Sigmoid colon (tissue), 7 donors: ENCODE results near the gene HOXB1. TPM values are rescaled to one million over a fixed set of nuclear protein-coding genes. Genes with fewer than 3 reads are reported as not detected.

Experiments
- DNase-seq: peaks from one replicate; pipeline ENCODE4 v3.0.0-alpha.2; 2019
- H3K27ac ChIP-seq, 4 donors: fragments of 200-600 bp; sonication (generic); one replicate each; pipeline ENCODE4 v1.5.1; 2016 to 2019; ENCODE audit warnings: mild to moderate bottlenecking in 1 of 4
- H3K27me3 ChIP-seq, 3 donors: fragments of 200-600 bp; sonication (generic); one replicate each; pipeline ENCODE4 v1.5.1; 2019; ENCODE audit warnings: mild to moderate bottlenecking in 1 of 3
- H3K36me3 ChIP-seq, 4 donors: fragments of 200-600 bp; sonication (generic); one replicate each; pipeline ENCODE4 v1.5.1; 2016 to 2019
- H3K4me1 ChIP-seq, 4 donors: fragments of 200-600 bp; sonication (generic); one replicate each; pipeline ENCODE4 v1.5.1; 2017 to 2019
- H3K4me3 ChIP-seq, 4 donors: fragments of 200-600 bp; sonication (generic); one replicate each; pipeline ENCODE4 v1.5.1; 2017 to 2019; ENCODE audit warnings: mild to moderate bottlenecking in 2 of 4, moderate library complexity in 1 of 4
- H3K9me3 ChIP-seq, 4 donors: fragments of 200-600 bp in 3 of 4; sonication (generic) in 3 of 4; one replicate each; pipeline versions ENCODE4 v1.5.1 to v1.6.1; 2013 to 2019
- CTCF ChIP-seq, 4 experiments: fragments of 450-650 bp in 3 of 4; fragments of 200-600 bp in 1 of 4; IDR thresholded peaks; one replicate each; pipeline ENCODE4 v1.5.1; 2016 to 2019; ENCODE audit warnings: antibody characterized with exemption in 4 of 4, mild to moderate bottlenecking in 3 of 4, moderate library complexity in 2 of 4
- EP300 ChIP-seq, 4 donors: sonication (generic); formaldehyde crosslinking; IDR thresholded peaks; one replicate each; pipeline ENCODE4 v1.6.1; 2017; ENCODE audit warnings: antibody characterized with exemption in 4 of 4
- POLR2A ChIP-seq, 2 donors: fragments of 450-650 bp; IDR thresholded peaks; one replicate each; pipeline ENCODE4 v1.6.1; 2016; ENCODE audit warnings: antibody characterized with exemption in 2 of 2, mild to moderate bottlenecking in 2 of 2, moderate library complexity in 2 of 2
- POLR2AphosphoS5 ChIP-seq, 4 donors: sonication (generic); formaldehyde crosslinking; IDR thresholded peaks; one replicate each; pipeline ENCODE4 v1.6.1; 2017; ENCODE audit warnings: antibody characterized with exemption in 4 of 4
- WGBS, 2 donors: extraction: QIAGEN DNeasy Blood & Tissue Kit; methylation state at CpG; one replicate each; pipeline ENCODE4 v1.1.7; 2013; 5-methylcytosine and 5-hydroxymethylcytosine counted together
- intact Hi-C: fragments of 100-400 bp; cut with DNase I; formaldehyde crosslinking; loops from one replicate; pipeline ENCODE4 v1.15.1; 2023
- polyA plus RNA-seq, 3 donors: library from polyadenylated mRNA; stranded (reverse); fragments of 200-250 nt; gene quantifications; one replicate each; pipeline ENCODE4 v1.2.3, GENCODE V29; 2013
- total RNA-seq, 4 donors: library from RNA; depleted of rRNA; stranded (reverse); fragments of >200 nt; gene quantifications; one replicate each; pipeline ENCODE4 v1.1.0, GENCODE V29; 2016
- donor health status: healthy with polysubstance abuse.
- donor health status: Bipolar disorder and iron deficiency.
- donor health status: healthy.

Gene HOXB1
- total RNA-seq (under 1 TPM in 1 of 4 donors, not detected in 3; 0.27 TPM), polyA plus RNA-seq (under 1 TPM in 2 of 3 donors, not detected in 1; 0.60 to 0.92 TPM)

DNA sequence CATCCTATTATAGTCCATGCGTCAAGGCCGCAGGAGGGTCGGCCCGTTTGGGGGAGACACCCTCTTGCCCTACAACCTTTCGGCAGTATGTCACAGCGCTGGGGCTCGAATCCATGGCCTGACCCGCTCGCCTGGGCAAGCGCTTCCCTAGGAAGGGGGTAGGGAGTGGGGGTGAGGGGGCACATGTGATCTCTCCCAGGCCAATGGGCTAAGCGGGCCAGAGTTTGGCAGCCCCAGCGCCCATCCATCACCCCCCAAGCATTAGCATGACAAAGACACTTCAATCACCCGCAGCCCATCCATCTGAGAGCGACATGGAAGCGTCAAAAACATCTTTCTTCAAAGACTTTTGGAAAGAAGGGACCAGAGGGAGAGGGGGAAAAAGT is at the start of gene HOXB1:
Gene HOXB1, minus strand, starts transcription at position 125 of the 386 bp plus-strand sequence. Its CDS starts 107 bp downstream, at position 18.
- TF ChIP-seq CTCF (IDR thresholded peaks at IDR 0.05) = no peak
- no peak for TF ChIP-seq POLR2AphosphoS5 (IDR thresholded peaks at IDR 0.05)
- no peak for TF ChIP-seq POLR2A (IDR thresholded peaks at IDR 0.05)
- no peak for TF ChIP-seq EP300 (IDR thresholded peaks at IDR 0.05)
- H3K27ac ChIP-seq = no peak within 1 kb of the TSS
- H3K36me3 ChIP-seq = no peaks in the 10 kb centered on the region
- no peaks in the 10 kb centered on the region for H3K27me3 ChIP-seq
- H3K4me3 ChIP-seq = no peak within 1 kb of the TSS
- 92 to 94% methylated on average over 15 of the region's 15 CpGs for WGBS, 2 donors
- intact Hi-C loops = no loop called here
- DNase-seq = no peak
- no peaks in the 10 kb centered on the region for H3K9me3 ChIP-seq
- H3K4me1 ChIP-seq = peaks cover 0 to 11% (median 9%) of the 10 kb centered on the region in 4 donors

DNA sequence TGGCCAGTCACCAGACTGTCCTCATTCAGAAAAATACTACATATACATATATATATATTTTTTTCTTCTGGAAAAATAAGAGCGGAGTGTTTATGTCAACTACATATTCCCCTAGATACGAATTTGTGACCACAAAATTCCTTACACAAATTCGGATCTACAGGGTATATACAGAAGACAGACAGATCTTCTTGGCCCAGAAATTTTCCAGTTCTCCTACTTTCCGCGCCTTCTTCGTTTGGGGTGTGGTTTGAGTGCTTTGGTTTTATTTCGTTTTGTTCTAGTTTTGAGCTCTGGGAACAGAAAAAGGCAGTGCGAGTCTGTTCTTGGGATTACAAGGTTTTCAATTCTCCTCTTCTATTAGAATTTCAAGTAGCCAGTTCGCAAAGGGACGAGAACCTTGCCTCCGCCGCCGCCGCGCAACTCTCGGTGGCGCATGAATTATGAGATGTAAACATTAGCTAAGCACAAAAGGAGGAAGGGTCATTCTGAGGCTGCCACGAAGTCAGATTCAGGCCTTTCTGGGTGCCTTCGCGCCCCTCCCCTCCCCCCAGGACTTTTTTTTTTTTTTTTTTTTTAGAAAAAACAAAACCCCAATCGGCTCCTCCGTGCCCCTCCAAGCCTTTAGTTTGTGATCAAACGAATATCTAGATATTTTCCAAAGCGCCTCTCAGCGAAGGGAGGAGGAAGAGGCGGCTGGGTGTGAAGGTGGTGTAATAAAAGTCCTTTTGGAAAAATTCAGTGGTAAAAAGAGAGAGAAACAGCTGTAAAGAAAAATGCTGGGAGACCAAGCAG is 49.1 kb upstream of the HOXB1 start:
- WGBS, 2 donors = 8 to 28% methylated on average over 26 of the region's 26 CpGs
- TF ChIP-seq EP300 (IDR thresholded peaks at IDR 0.05) = no peak
- TF ChIP-seq POLR2AphosphoS5 (IDR thresholded peaks at IDR 0.05) = peak in 3 of 4 donors; percentile 64 to 75 (median 72)
- peak in 1 of 2 donors; percentile 8 for TF ChIP-seq POLR2A (IDR thresholded peaks at IDR 0.05)
- TF ChIP-seq CTCF (IDR thresholded peaks at IDR 0.05) = no peak
- Histone ChIP-seq H3K4me3 (peak overlapping the region; percentile 66 to 84 (median 70)), H3K27ac (peak overlapping the region; percentile 94 to 99 (median 96)), H3K36me3 (no peaks in the 10 kb centered on the region), H3K9me3 (no peaks in the 10 kb centered on the region), H3K27me3 (no peaks in the 10 kb centered on the region), H3K4me1 (peaks cover 0 to 74% (median 53%) of the 10 kb centered on the region in 4 donors)
- DNase-seq = no peak
- intact Hi-C loops = no loop called here

GRCh38 chr17:48579471-48579759 is 48.6 kb upstream of the HOXB1 start:
- TF ChIP-seq CTCF (IDR thresholded peaks at IDR 0.05) = no peak
- TF ChIP-seq EP300 (IDR thresholded peaks at IDR 0.05) = no peak
- no peak for TF ChIP-seq POLR2A (IDR thresholded peaks at IDR 0.05)
- TF ChIP-seq POLR2AphosphoS5 (IDR thresholded peaks at IDR 0.05) = no peak

DNA sequence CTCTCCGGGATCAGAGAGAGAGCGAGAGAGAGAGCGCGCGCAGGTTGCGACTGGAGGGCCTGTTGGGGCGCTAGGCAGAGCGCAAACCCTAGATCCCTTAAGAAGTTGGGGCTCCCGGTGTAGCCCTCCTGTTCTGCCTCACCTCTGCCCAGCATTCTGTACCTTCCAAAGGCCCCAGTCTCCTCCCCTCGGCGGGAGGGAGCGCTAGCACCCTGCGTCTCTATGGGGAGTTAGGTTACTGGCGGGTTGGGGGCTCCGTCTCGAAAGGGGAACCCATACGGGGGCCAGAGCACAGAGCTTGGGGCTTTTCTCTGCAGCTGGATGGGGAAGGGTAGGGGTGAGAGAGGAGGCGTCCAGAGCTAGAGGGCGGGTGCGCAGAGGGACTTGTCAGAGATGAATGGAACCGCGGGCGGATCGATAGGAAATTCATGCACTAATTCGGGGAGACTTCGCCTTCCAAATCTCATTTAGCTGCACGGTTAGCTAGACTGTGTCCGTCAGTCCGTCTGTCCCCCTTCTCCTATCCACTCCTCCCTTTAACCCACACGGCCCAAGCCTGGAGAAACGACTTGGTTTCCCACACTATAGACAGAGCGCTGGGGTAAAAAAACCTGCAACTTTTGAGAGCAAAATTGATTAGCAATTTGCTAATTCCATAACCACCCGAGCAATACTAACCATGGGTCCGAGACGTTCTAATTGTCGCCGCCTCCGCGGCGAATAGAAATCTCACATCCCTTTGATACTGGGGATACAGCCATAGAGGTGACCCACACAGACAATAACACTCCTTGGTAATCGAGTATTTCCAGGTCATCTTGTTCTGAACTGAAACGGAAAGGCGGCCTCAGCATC is 48.0 kb upstream of the HOXB1 start:
- Histone ChIP-seq H3K9me3 (no peaks in the 10 kb centered on the region), H3K4me1 (peaks cover 0 to 74% (median 54%) of the 10 kb centered on the region in 4 donors), H3K27me3 (no peaks in the 10 kb centered on the region), H3K36me3 (no peaks in the 10 kb centered on the region), H3K27ac (peak overlapping the region; percentile 94 to 99 (median 96)), H3K4me3 (peak overlapping the region; percentile 66 to 84 (median 70))
- TF ChIP-seq CTCF (IDR thresholded peaks at IDR 0.05) = no peak
- no peak for TF ChIP-seq EP300 (IDR thresholded peaks at IDR 0.05)
- TF ChIP-seq POLR2A (IDR thresholded peaks at IDR 0.05) = no peak
- no peak for TF ChIP-seq POLR2AphosphoS5 (IDR thresholded peaks at IDR 0.05)
- 31 to 44% methylated on average over 43 of the region's 43 CpGs for WGBS, 2 donors
- no peak for DNase-seq
- intact Hi-C loops = no loop called here

More at GRCh38 chr17:48579471-48579759, 48.6 kb upstream of the HOXB1 start:
- Histone ChIP-seq H3K9me3 (no peaks in the 10 kb centered on the region), H3K27ac (peak overlapping the region in 3 of 4 donors; percentile 95 to 99 (median 97)), H3K4me1 (peaks cover 0 to 74% (median 54%) of the 10 kb centered on the region in 4 donors), H3K36me3 (no peaks in the 10 kb centered on the region), H3K4me3 (peak overlapping the region; percentile 66 to 84 (median 70)), H3K27me3 (no peaks in the 10 kb centered on the region)
- intact Hi-C loops = no loop called here
- no peak for DNase-seq
- WGBS, 2 donors = 38 to 45% methylated on average over 7 of the region's 7 CpGs
